Measurements from ENCODE around the gene LRP10.

Gene LRP10

GRCh38 chr14:22872033-22872832 is 693 bp downstream of the LRP10 start:
- Histone ChIP-seq H3K36me3 (replicated peaks) (peaks cover 38% of the 10 kb centered on the region), H3K27me3 (replicated peaks) (no peaks in the 10 kb centered on the region), H3K27ac (peak overlapping the region; percentile 81), H3K4me3 (ENCODE audit: low read depth, low read length) (peak overlapping the region; percentile 80)
- peak; percentile 82 for DNase-seq
- in situ Hi-C loops (cut with HindIII; ENCODE audit: low pct_ligation_motif_present, low sequenced_read_pairs) = no loop called here
- TF ChIP-seq CTCF (IDR thresholded peaks at IDR 0.05; ENCODE audit: low read depth, low read length, missing control alignments) = peak; percentile 98

GRCh38 chr14:22872833-22873520 is 1.4 kb downstream of the LRP10 start:
- no peak for TF ChIP-seq CTCF (IDR thresholded peaks at IDR 0.05; ENCODE audit: low read depth, low read length, missing control alignments)
- H3K4me3 ChIP-seq (ENCODE audit: low read depth, low read length) = peak overlapping the region; percentile 80
- peaks cover 45% of the 10 kb centered on the region for H3K36me3 ChIP-seq (replicated peaks)
- in situ Hi-C loops (cut with HindIII; ENCODE audit: low pct_ligation_motif_present, low sequenced_read_pairs) = no loop called here
- H3K27me3 ChIP-seq (replicated peaks) = no peaks in the 10 kb centered on the region
- H3K27ac ChIP-seq = peak overlapping the region; percentile 81
- DNase-seq = no peak

GRCh38 chr14:22875003-22875747 is 3.6 kb downstream of the LRP10 start:
- no peaks in the 10 kb centered on the region for H3K27me3 ChIP-seq (replicated peaks)
- DNase-seq = no peak
- TF ChIP-seq CTCF (IDR thresholded peaks at IDR 0.05; ENCODE audit: low read depth, low read length, missing control alignments) = no peak
- peaks cover 59% of the 10 kb centered on the region for H3K36me3 ChIP-seq (replicated peaks)
- no peak overlapping the region for H3K27ac ChIP-seq
- H3K4me3 ChIP-seq (ENCODE audit: low read depth, low read length) = no peak overlapping the region
- in situ Hi-C loops (cut with HindIII; ENCODE audit: low pct_ligation_motif_present, low sequenced_read_pairs) = no loop called here

GRCh38 chr14:22875748-22876319 is 4.3 kb downstream of the LRP10 start:
- DNase-seq = no peak
- no peak for TF ChIP-seq CTCF (IDR thresholded peaks at IDR 0.05; ENCODE audit: low read depth, low read length, missing control alignments)
- in situ Hi-C loops (cut with HindIII; ENCODE audit: low pct_ligation_motif_present, low sequenced_read_pairs) = no loop called here
- Histone ChIP-seq H3K27ac (no peak overlapping the region), H3K4me3 (ENCODE audit: low read depth, low read length) (no peak overlapping the region), H3K27me3 (replicated peaks) (no peaks in the 10 kb centered on the region), H3K36me3 (replicated peaks) (peaks cover 59% of the 10 kb centered on the region)

- in situ Hi-C loops (cut with HindIII; ENCODE audit: low pct_ligation_motif_present, low sequenced_read_pairs) = no loop called here
- H3K36me3 ChIP-seq (replicated peaks) = peaks cover 59% of the 10 kb centered on the region
- TF ChIP-seq CTCF (IDR thresholded peaks at IDR 0.05; ENCODE audit: low read depth, low read length, missing control alignments) = no peak
- no peaks in the 10 kb centered on the region for H3K27me3 ChIP-seq (replicated peaks)
- H3K4me3 ChIP-seq (ENCODE audit: low read depth, low read length) = no peak overlapping the region
- no peak overlapping the region for H3K27ac ChIP-seq
- no peak for DNase-seq
These were observed 5.5 kb downstream of the LRP10 start for GRCh38 chr14:22877000-22877501.
